ENCODE results near the gene NLRC5. TPM values are rescaled to one million over a fixed set of nuclear protein-coding genes. Genes with fewer than 3 reads are reported as not detected.
"Not testable (repeated sequence)": the region's sequence is repeated elsewhere in the genome, so short reads cannot be mapped to it uniquely, and the experiment has no call there.

The NLRC5 gene
- polyA plus RNA-seq, 3 donors = 2.3 to 4.0 (median 2.8) TPM

GRCh38 chr16:56980792-56981724, 8.3 kb upstream of the NLRC5 start:
- no peak for DNase-seq (ENCODE audit: low read depth in 3 of 3, low spot score in 2 of 3)

DNA sequence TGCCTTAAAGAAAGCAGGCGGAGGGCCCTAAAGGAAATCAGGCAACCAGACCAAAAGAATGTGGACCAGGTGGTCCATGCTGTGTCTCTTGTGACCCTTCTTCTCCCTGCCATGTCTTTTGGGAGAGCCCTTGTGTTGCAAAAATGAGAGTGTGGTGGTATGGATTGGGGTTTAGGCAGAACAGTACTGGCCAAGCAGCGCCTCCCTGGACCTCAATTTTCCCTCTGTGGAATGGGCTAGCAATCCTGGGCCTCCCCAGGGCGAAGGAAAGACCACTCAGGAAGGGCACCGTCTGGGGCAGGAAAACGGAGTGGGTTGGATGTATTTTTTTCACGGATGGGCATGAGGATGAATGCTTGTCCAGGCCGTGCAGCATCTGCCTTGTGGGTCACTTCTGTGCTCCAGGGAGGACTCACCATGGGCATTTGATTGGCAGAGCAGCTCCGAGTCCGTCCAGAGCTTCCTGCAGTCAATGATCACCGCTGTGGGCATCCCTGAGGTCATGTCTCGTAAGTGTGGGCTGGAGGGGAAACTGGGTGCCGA, 7.6 kb upstream of the NLRC5 start:
- no peak for DNase-seq (ENCODE audit: low read depth in 3 of 3, low spot score in 2 of 3)

GRCh38 chr16:56982695-56983094, 6.7 kb upstream of the NLRC5 start:
- no peak for DNase-seq (ENCODE audit: low read depth in 3 of 3, low spot score in 2 of 3)

GRCh38 chr16:56983211-56983751, 6.1 kb upstream of the NLRC5 start:
- DNase-seq (ENCODE audit: low read depth in 3 of 3, low spot score in 2 of 3) = no peak

DNA sequence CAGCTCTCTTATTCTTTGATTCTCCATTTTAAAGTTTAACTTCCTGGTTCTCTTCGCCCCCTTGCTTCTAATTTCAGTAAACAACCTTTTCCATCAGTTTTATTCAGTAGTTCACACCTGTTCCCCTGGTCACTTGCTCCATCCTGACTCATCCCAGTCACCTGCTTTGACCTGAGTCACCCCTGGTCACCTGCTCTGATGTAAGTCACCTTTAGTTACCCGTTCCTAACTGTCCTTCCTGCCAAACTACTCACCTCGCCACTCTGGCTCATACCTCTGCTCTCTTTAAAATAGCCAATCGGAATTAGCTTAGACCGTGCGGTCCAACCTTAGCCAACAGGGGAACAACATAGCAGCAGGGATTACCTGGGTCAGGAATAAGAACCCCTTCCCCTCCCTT, 4.7 kb upstream of the NLRC5 start:
- no peak for DNase-seq (ENCODE audit: low read depth in 3 of 3, low spot score in 2 of 3)

DNA sequence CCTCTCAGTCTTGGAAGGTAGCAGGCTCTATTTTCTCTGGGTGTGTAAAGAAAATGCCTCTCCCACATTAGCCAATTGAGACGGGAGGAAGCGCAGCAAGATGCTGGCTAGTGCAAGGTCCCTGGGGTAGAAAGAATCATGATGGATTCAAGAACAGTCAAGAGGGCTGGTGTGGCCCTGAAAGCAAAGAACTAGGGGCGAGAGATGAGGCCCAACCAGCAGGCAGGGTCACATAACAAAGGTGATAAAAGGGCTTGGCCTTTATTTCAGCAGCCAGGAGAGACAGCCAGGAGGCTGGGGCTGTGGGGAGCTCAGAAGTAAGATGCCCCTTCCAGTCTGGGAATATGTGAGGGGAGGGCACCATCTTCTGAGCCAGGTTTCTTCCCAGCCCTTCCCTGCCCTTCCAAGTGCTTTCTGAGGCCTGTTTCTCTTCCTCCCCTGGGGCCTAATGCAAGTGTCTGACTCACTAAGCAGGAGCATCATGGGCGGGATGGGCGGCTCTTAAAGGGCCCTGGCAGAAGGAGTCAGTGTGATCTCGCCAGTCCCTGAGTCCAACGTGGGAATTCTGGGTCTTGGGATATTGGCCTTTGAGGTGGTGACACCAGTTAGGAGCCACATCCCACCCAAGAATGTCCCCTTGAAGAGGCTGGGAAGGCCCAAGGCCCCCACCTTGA, 3.9 kb upstream of the NLRC5 start:
- DNase-seq (ENCODE audit: low read depth in 3 of 3, low spot score in 2 of 3) = no peak

DNA sequence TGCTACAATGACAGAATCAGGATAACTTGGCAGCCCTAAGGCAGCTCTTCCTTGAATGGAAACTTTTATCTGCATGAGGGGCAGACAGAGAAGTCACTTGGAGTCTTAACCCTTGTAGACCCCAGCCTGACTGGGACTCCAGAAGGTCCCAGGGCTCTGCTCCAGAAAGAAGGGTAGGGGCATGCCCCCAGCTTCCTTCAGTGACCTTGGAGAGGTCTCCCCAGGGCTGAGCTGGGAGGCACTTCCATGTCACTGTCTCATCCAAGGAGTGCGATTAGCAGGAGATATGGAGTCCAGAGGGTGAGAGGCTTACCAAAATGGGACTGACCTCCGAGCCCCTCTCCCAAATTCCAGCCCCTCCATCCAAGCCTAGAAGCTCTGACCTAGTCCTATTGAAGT, 3.4 kb upstream of the NLRC5 start:
- no peak for DNase-seq (ENCODE audit: low read depth in 3 of 3, low spot score in 2 of 3)

DNA sequence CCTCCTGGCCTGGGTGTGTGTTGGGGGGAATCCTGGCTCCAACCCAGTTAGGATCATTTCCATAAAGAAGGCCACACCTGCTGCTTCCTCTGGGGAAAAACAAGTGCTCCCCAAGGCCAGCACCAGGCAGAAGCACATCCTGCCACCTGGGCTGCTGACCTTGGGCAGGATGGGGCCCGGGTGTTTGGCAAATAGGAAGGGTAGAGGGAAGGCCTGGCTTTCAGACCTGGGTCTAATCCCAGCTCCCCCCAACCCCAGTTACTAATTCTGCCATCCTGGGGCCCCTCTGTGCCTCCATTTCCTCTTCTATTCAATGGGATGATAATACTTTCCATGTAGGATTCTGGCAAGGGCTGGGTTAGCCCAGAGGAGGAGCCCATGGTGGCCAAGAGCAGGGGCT, 3.0 kb upstream of the NLRC5 start:
- no peak for DNase-seq (ENCODE audit: low read depth in 3 of 3, low spot score in 2 of 3)

DNA sequence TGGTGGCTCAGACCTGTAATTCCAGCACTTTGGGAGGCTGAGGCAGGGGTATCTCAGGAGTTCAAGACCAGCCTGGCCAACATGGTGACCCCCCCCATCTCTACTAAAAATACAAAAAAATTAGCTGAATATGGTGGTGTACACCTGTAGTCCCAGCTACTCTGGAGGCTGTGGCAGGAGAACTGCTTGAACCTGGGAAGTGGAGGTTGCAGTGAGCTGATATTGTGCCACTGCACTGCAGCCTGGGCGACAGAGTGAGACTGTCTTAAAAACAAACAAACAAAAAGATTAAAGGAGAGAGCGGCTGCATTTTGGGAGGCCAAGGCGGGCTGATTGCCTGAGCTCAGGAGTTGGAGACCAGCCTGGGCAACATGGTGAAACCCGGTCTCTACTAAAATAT, 2.4 kb upstream of the NLRC5 start:
- DNase-seq (ENCODE audit: low read depth in 3 of 3, low spot score in 2 of 3) = not testable (repeated sequence)

GRCh38 chr16:56987692-56988091, 1.7 kb upstream of the NLRC5 start:
- DNase-seq (ENCODE audit: low read depth in 3 of 3, low spot score in 2 of 3) = no peak

DNA sequence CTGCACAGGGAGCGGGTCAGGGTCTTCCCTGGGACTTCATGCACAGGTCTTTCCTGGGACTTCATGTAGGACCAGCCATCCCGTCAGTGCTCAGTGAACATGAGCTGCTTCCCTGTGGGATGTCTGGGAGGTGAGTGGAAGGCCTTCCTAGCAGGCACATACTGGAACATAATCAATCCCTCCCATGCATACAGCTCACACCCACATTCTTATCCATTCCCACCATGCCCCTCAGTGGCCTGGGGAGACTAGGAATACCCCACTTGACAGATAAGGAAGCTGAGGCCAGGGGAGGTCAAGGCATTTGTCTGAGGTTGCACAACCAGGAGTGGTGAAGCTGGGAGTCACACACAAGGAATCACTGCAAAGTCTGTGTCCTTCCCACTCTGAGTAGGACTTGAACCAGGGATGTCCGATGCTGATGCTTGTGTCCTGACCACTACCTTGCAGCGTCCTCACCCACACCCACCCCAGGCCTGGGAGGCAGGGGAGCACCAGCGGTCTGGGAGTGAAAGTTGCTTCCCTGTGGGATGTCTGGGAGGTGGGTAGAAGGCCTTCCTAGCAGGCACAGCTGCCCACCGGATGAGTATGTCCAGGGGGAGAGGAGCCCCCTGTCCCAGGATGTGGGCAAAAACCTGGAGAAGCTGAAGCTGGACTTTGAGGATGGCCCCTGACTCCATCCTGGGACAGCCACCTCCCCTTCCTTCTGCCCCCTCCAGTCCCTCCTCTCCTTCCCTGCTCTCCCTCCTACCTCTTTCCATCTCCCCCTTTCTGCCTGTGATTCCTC, 1.0 kb upstream of the NLRC5 start:
- DNase-seq (ENCODE audit: low read depth in 3 of 3, low spot score in 2 of 3) = no peak

DNA sequence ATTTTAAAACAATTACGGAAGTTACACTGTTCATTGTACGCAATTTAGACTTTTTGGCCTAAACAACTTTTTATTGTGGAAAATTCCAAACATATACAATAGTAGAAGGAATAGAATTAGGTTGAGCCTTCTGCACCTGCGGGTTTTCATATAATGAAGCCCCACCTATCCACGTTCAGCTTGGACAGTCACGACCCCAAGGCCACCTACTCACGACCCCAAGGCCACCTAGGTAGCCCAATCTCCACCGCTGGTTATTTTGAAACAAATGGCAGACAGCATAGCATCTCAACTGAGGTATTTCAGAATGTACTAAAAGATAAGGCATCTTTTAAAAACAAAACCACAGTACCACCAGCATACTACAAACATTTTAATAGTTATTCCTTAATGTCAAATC, 631 bp downstream of the NLRC5 start:
- DNase-seq (ENCODE audit: low read depth in 3 of 3, low spot score in 2 of 3) = no peak

DNA sequence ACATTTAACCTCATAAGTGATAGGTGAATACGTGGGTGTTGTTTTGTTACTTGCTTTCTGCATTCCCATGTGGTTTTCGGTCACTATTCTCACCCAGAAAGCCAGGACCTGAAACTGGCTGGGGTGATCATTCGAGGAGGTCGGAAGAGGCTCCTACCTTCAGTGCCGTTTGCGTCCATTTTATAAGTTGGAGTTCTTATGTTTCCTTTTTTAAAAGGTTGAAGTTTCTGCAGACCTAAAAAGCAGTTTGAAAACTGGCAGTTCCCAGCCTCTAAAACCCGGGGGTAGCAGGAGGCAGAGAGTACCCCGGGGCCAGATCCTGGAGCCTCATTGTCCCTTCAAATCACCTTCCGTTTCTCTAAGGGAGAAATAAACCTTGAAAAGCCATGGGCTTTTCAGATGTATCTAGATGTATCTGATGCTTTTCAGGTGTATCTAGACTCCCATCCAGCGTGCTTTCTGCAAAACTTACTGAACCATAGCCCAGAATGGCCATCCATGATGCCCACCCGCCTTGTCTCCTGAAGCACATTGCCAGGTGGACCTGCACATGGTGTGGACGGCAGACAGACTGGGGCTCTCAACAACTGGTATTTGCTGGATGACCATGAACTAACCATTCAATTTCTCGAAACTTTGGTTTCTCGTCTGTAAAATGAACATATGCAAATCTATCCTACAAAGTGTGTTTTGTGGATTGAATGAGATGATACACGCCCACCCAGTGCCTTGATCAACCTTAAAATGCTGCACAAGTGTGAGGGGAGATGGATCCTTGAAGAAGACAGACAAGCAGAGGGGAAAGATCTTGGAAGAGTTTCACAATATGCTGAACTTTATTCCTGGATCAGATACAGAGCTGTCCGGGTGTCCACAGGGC, 1.3 kb downstream of the NLRC5 start:
- no peak for DNase-seq (ENCODE audit: low read depth in 3 of 3, low spot score in 2 of 3)

DNA sequence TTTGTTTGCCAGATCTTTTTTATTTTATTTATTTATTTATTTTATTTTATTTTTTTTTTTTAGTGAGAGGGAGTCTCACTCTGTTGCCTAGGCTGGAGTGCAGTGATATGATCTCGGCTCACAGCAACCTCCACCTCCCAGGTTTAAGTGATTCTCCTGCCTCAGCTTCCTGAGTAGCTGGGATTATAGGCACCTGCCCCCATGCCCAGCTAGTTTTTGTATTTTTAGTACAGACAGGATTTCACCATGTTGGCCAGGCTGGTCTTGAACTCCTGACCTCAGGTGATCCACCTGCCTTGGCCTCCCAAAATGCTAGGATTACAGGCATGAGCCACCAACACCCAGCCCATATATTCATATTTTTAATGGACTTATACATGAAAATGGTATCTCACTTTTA, 3.1 kb downstream of the NLRC5 start:
- not testable (repeated sequence) for DNase-seq (ENCODE audit: low read depth in 3 of 3, low spot score in 2 of 3)

GRCh38 chr16:56993204-56993603, 3.8 kb downstream of the NLRC5 start:
- DNase-seq (ENCODE audit: low read depth in 3 of 3, low spot score in 2 of 3) = no peak

GRCh38 chr16:56994311-56994710, 5.0 kb downstream of the NLRC5 start:
- no peak for DNase-seq (ENCODE audit: low read depth in 3 of 3, low spot score in 2 of 3)

DNA sequence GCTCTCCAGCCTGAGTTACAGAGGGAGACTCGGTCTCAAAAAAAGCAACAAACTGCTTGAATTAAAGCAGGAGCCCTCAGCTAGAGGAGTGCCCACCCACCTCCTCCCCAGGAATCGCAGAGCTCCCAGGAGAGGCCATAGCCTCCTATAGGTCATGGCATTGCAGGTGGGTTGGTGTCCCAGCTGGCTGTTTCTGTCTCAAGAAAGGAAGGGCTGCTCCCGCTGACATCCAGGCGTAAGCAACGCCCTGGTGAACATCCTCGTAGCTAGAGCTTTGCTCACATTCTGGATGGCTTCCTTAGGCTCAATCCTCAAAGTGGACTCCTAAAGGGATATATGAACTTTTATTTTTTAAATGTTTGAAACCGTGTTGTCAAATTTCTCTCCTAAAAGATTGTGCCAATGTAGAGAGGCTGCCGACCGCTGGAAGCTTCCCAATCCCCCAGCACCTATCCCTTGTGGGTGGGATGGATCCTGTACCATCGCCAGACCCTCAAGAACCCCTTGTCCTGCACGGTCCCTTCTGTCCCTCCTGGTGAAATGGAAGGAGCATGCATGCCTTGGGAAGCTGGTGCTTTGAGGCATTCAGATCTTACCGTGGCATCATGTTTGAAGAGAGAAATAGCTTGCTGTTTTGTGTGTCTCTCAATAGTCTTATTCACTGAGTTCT, 5.9 kb downstream of the NLRC5 start:
- DNase-seq (ENCODE audit: low read depth in 3 of 3, low spot score in 2 of 3) = no peak

DNA sequence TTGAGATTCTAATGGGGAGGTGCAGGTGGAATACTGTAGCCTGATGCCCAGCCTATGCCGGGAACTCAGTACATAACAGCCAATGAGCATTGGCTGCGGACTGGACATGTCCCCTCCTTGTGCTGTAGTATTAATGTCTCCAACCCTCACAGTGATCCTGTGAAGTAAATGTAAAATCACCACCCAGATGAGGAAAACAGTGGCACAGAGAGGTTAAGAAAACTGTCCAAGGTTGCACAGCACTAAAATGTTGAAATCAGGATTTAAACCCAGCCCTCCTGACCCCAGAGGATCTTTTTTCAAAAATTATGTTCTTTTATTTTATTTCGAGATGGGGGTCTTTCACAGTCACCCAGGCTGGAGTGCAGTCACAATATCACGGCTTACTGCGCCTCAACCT, 7.9 kb downstream of the NLRC5 start:
- no peak for DNase-seq (ENCODE audit: low read depth in 3 of 3, low spot score in 2 of 3)

GRCh38 chr16:56997931-56998330, 8.6 kb downstream of the NLRC5 start:
- DNase-seq (ENCODE audit: low read depth in 3 of 3, low spot score in 2 of 3) = no peak
